Measurements from ENCODE around the gene FNIP1. TPM values are rescaled to one million over a fixed set of nuclear protein-coding genes. Genes with fewer than 3 reads are reported as not detected.

Gene FNIP1
- total and polyA plus RNA-seq, 9 of the 15 experiments (the other 6 are each of a cell fraction or from before 2014, with no cell fraction given): 5.0 to 32.8 (median 18.4) TPM

DNA sequence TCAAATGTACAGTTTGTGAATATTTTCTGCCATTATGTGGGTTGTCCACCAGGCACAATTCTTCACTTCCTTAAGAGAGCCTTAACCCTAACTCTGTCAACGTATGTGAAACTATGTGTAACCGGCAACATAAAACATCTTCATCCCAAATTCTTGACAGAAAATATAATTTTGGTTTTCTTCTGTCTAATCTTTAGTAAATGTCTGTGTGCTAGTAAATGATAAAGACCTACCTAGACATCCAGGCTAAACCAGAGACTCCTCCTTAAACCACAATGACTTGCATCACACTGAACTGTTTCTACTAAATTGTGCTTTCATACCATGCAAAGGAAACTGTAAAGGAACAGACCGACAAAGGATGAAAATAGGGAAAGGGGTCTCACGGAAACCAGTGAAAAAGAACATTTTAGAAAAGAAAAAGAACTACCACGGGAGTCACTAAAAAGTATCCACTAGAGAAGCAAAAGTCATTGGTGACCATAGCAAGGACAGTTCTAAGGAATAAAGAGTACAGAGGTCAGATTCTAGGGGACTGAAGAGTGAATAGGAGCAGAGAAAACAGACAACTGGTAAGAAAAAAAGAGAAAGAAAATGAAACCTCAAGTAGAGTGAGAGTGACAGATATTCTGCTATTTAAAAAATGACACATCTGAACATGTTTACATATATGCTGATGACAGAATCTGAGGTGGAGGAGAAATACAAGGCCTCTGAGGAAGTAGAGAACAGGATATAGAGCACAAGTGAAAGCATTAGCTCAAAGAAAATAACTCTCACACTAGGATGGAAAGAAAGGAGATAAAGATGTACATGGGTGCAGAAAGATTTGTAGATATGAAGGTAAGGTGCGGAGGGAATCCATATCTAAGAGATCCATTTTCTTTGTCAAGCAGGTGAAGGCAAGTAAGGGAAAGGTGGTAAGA lies 49.4 kb downstream of the FNIP1 start (continued):
- TF ChIP-seq, protein P1, sequence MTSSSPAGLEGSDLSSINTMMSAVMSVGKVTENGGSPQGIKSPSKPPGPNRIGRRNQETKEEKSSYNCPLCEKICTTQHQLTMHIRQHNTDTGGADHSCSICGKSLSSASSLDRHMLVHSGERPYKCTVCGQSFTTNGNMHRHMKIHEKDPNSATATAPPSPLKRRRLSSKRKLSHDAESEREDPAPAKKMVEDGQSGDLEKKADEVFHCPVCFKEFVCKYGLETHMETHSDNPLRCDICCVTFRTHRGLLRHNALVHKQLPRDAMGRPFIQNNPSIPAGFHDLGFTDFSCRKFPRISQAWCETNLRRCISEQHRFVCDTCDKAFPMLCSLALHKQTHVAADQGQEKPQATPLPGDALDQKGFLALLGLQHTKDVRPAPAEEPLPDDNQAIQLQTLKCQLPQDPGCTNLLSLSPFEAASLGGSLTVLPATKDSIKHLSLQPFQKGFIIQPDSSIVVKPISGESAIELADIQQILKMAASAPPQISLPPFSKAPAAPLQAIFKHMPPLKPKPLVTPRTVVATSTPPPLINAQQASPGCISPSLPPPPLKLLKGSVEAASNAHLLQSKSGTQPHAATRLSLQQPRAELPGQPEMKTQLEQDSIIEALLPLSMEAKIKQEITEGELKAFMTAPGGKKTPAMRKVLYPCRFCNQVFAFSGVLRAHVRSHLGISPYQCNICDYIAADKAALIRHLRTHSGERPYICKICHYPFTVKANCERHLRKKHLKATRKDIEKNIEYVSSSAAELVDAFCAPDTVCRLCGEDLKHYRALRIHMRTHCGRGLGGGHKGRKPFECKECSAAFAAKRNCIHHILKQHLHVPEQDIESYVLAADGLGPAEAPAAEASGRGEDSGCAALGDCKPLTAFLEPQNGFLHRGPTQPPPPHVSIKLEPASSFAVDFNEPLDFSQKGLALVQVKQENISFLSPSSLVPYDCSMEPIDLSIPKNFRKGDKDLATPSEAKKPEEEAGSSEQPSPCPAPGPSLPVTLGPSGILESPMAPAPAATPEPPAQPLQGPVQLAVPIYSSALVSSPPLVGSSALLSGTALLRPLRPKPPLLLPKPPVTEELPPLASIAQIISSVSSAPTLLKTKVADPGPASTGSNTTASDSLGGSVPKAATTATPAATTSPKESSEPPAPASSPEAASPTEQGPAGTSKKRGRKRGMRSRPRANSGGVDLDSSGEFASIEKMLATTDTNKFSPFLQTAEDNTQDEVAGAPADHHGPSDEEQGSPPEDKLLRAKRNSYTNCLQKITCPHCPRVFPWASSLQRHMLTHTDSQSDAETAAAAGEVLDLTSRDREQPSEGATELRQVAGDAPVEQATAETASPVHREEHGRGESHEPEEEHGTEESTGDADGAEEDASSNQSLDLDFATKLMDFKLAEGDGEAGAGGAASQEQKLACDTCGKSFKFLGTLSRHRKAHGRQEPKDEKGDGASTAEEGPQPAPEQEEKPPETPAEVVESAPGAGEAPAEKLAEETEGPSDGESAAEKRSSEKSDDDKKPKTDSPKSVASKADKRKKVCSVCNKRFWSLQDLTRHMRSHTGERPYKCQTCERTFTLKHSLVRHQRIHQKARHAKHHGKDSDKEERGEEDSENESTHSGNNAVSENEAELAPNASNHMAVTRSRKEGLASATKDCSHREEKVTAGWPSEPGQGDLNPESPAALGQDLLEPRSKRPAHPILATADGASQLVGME (CRISPR knock-in tag; IDR thresholded peaks at IDR 0.05): no peak
- TF ChIP-seq RBBP5 (IDR thresholded peaks at IDR 0.05; ENCODE audit: borderline replicate concordance, insufficient read depth, low read length, poor library complexity, severe bottlenecking): no peak
- TF ChIP-seq, protein P2, sequence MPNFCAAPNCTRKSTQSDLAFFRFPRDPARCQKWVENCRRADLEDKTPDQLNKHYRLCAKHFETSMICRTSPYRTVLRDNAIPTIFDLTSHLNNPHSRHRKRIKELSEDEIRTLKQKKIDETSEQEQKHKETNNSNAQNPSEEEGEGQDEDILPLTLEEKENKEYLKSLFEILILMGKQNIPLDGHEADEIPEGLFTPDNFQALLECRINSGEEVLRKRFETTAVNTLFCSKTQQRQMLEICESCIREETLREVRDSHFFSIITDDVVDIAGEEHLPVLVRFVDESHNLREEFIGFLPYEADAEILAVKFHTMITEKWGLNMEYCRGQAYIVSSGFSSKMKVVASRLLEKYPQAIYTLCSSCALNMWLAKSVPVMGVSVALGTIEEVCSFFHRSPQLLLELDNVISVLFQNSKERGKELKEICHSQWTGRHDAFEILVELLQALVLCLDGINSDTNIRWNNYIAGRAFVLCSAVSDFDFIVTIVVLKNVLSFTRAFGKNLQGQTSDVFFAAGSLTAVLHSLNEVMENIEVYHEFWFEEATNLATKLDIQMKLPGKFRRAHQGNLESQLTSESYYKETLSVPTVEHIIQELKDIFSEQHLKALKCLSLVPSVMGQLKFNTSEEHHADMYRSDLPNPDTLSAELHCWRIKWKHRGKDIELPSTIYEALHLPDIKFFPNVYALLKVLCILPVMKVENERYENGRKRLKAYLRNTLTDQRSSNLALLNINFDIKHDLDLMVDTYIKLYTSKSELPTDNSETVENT (CRISPR knock-in tag; IDR thresholded peaks at IDR 0.05): no peak
- no peak for TF ChIP-seq ZNF431 (CRISPR knock-in tag; IDR thresholded peaks at IDR 0.05)
- TF ChIP-seq RAD21 (CRISPR knock-in tag; conservative IDR thresholded peaks at IDR 0.05 in 1 of 2, IDR thresholded peaks at IDR 0.05 in 1 of 2): peak in 1 of 2 experiments; percentile 6; a peak in 2 of 4 replicates
- TF ChIP-seq NR2C2 (CRISPR knock-in tag; IDR thresholded peaks at IDR 0.05): no peak
- TF ChIP-seq NR2C2 (tag; IDR thresholded peaks at IDR 0.05): peak; percentile 47
- TF ChIP-seq, protein P3, sequence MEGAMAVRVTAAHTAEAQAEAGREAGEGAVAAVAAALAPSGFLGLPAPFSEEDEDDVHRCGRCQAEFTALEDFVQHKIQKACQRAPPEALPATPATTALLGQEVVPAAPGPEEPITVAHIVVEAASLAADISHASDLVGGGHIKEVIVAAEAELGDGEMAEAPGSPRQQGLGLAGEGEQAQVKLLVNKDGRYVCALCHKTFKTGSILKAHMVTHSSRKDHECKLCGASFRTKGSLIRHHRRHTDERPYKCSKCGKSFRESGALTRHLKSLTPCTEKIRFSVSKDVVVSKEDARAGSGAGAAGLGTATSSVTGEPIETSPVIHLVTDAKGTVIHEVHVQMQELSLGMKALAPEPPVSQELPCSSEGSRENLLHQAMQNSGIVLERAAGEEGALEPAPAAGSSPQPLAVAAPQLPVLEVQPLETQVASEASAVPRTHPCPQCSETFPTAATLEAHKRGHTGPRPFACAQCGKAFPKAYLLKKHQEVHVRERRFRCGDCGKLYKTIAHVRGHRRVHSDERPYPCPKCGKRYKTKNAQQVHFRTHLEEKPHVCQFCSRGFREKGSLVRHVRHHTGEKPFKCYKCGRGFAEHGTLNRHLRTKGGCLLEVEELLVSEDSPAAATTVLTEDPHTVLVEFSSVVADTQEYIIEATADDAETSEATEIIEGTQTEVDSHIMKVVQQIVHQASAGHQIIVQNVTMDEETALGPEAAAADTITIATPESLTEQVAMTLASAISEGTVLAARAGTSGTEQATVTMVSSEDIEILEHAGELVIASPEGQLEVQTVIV (CRISPR knock-in tag; IDR thresholded peaks at IDR 0.05; ENCODE audit: borderline replicate concordance): no peak
- TF ChIP-seq BHLHE40 (IDR thresholded peaks at IDR 0.05; ENCODE audit: low read length): no peak
- TF ChIP-seq ARHGAP35 (IDR thresholded peaks at IDR 0.05; ENCODE audit: partially characterized antibody): no peak
- TF ChIP-seq, protein P4, sequence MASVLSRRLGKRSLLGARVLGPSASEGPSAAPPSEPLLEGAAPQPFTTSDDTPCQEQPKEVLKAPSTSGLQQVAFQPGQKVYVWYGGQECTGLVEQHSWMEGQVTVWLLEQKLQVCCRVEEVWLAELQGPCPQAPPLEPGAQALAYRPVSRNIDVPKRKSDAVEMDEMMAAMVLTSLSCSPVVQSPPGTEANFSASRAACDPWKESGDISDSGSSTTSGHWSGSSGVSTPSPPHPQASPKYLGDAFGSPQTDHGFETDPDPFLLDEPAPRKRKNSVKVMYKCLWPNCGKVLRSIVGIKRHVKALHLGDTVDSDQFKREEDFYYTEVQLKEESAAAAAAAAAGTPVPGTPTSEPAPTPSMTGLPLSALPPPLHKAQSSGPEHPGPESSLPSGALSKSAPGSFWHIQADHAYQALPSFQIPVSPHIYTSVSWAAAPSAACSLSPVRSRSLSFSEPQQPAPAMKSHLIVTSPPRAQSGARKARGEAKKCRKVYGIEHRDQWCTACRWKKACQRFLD (CRISPR knock-in tag; IDR thresholded peaks at IDR 0.05): peak; percentile 71; the same call in 1 of the 2 replicates
- TF ChIP-seq PYGO2 (tag; IDR thresholded peaks at IDR 0.05): no peak
- TF ChIP-seq GTF2E2 (tag; IDR thresholded peaks at IDR 0.05): peak; percentile 53; the same call in 1 of the 2 replicates

Measured in K562 (cell line).